ENCODE results near the gene TUBB2B.

GRCh38 chr6:3218266-3218665, 9.2 kb downstream of the TUBB2B start:
- no peak for TF ChIP-seq EZH2 (IDR thresholded peaks at IDR 0.05; ENCODE audit: borderline replicate concordance, low read depth, low read length, severe bottlenecking)
- no peak for TF ChIP-seq CTCF (IDR thresholded peaks at IDR 0.05; ENCODE audit: extremely low read depth in 1 of 2, insufficient read depth in 1 of 2, low read depth in 1 of 2, low read length in 2 of 2)
- TF ChIP-seq MYC (IDR thresholded peaks at IDR 0.05; ENCODE audit: low read depth, low read length), result no peak
- TF ChIP-seq POLR2A (IDR thresholded peaks at IDR 0.05; ENCODE audit: low read depth, low read length), result no peak
